GM23338 (cell line): ENCODE results near the gene YAP1. TPM values are rescaled to one million over a fixed set of nuclear protein-coding genes. Genes with fewer than 3 reads are reported as not detected.

ENCODE experiments used
- ATAC-seq: fragments of 200-7000 bp; cut with Tn5 transposase; 3 replicates; pipeline ENCODE4 v1.9.1; 2020
- DNase-seq: peaks from one replicate; pipeline ENCODE4 v3.0.0-alpha.2; 2015; ENCODE audit warnings: low spot score
- H2AFZ ChIP-seq: fragments of 200-600 bp; sonication (generic); 2 replicates; pipeline ENCODE4 v1.8.0; 2016; ENCODE audit warnings: antibody characterized with exemption, mild to moderate bottlenecking, moderate library complexity
- H3F3A ChIP-seq: fragments of 200-600 bp; sonication (generic); replicated peaks from 2 replicates; pipeline ENCODE4 v1.8.0; 2017; ENCODE audit warnings: antibody characterized with exemption, mixed run types, low read depth
- H3K27ac ChIP-seq: fragments of 200-600 bp; sonication (generic); 2 replicates; pipeline ENCODE4 v1.6.1; 2016; ENCODE audit warnings: low read depth
- H3K27me3 ChIP-seq: fragments of 200-600 bp; sonication (generic); 2 replicates; pipeline ENCODE4 v1.8.0; 2016; ENCODE audit warnings: mild to moderate bottlenecking, mixed run types, moderate library complexity; ENCODE audit not compliant: insufficient read depth
- H3K36me3 ChIP-seq: fragments of 200-600 bp; sonication (generic); 2 replicates; pipeline ENCODE4 v1.8.0; 2016; ENCODE audit warnings: mild to moderate bottlenecking; ENCODE audit not compliant: insufficient read depth
- H3K4me1 ChIP-seq: fragments of 200-600 bp; sonication (generic); 2 replicates; pipeline ENCODE4 v1.8.0; 2016; ENCODE audit warnings: mild to moderate bottlenecking, moderate library complexity; ENCODE audit not compliant: insufficient read depth
- H3K4me2 ChIP-seq: fragments of 200-600 bp; sonication (generic); 2 replicates; pipeline ENCODE4 v1.7.1; 2017; ENCODE audit warnings: mixed run types
- H3K4me3 ChIP-seq: fragments of 200-600 bp; sonication (generic); 2 replicates; pipeline ENCODE4 v1.6.1; 2016; ENCODE audit warnings: mixed run types
- H3K79me2 ChIP-seq: fragments of 200-600 bp; sonication (generic); replicated peaks from 2 replicates; pipeline ENCODE4 v1.8.0; 2017; ENCODE audit warnings: mild to moderate bottlenecking; ENCODE audit not compliant: insufficient read depth
- H3K9me2 ChIP-seq: fragments of 200-600 bp; sonication (generic); 2 replicates; pipeline ENCODE4 v1.8.0; 2017; ENCODE audit not compliant: insufficient read depth
- H4K20me1 ChIP-seq: fragments of 200-600 bp; sonication (generic); replicated peaks from 2 replicates; pipeline ENCODE4 v1.8.0; 2017; ENCODE audit warnings: mild to moderate bottlenecking; ENCODE audit not compliant: insufficient read depth
- H3K27ac Mint-ChIP-seq: 2 replicates; pipeline ENCODE4 v1.8.0; 2020; ENCODE audit warnings: inconsistent platforms, mild to moderate bottlenecking, moderate library complexity, mixed read lengths
- H3K27me3 Mint-ChIP-seq: 3 replicates; pipeline ENCODE4 v1.8.0; 2022; ENCODE audit warnings: low read depth, mild to moderate bottlenecking, moderate library complexity, mixed read lengths, inconsistent platforms; ENCODE audit not compliant: insufficient read depth, poor library complexity
- H3K36me3 Mint-ChIP-seq: 3 replicates; pipeline ENCODE4 v1.8.0; 2021; ENCODE audit warnings: low read depth, mild to moderate bottlenecking, inconsistent platforms, moderate library complexity, mixed read lengths
- H3K4me1 Mint-ChIP-seq: 3 replicates; pipeline ENCODE4 v1.8.0; 2020; ENCODE audit warnings: mild to moderate bottlenecking, inconsistent platforms, mixed read lengths
- H3K4me3 Mint-ChIP-seq: 3 replicates; pipeline ENCODE4 v1.8.0; 2021; ENCODE audit warnings: moderate library complexity, mild to moderate bottlenecking, inconsistent platforms, mixed read lengths
- H3K9me3 Mint-ChIP-seq: 3 replicates; pipeline ENCODE4 v1.8.0; 2020; ENCODE audit warnings: moderate library complexity, mild to moderate bottlenecking, inconsistent platforms, mixed read lengths
- CREB1 ChIP-seq: fragments of 250-450 bp; sonication (Bioruptor Pico); IDR thresholded peaks from 2 replicates; pipeline ENCODE4 v1.5.0; 2020; ENCODE audit warnings: low read depth, mild to moderate bottlenecking, moderate library complexity
- EZH2 ChIP-seq: fragments of 200-600 bp; sonication (generic); IDR thresholded peaks from one replicate; pipeline ENCODE4 v1.8.0; 2017; ENCODE audit warnings: antibody characterized with exemption, mild to moderate bottlenecking, low read depth; ENCODE audit not compliant: unreplicated experiment
- EZH2phosphoT487 ChIP-seq: fragments of 200-600 bp; sonication (generic); IDR thresholded peaks from one replicate; pipeline ENCODE4 v1.8.1; 2018; ENCODE audit warnings: antibody characterized with exemption; ENCODE audit not compliant: unreplicated experiment
- JUNB ChIP-seq: IDR thresholded peaks from one replicate; pipeline ENCODE4 v1.6.1; 2016; ENCODE audit warnings: antibody characterized with exemption; ENCODE audit not compliant: unreplicated experiment
- NANOG ChIP-seq: IDR thresholded peaks from 2 replicates; pipeline ENCODE4 v1.6.1; 2016; ENCODE audit warnings: antibody characterized with exemption, borderline replicate concordance
- ZNF331 ChIP-seq: fragments of 250-450 bp; sonication (Bioruptor Pico); IDR thresholded peaks from 2 replicates; pipeline ENCODE4 v1.5.0; 2020; ENCODE audit warnings: low read depth, mild to moderate bottlenecking, moderate library complexity
- ZNF462 ChIP-seq: fragments of 250-450 bp; sonication (Bioruptor Pico); IDR thresholded peaks from 2 replicates; pipeline ENCODE4 v1.5.0; 2020; ENCODE audit warnings: mild to moderate bottlenecking, moderate library complexity
- polyA plus RNA-seq: library from polyadenylated mRNA; unstranded; fragments of >200 nt; fragmentation: Nextera tagmentation; extraction: Ambion mirVana; gene quantifications from 2 replicates; pipeline ENCODE4 v1.2.1, GENCODE V29; 2016
- total RNA-seq: library from RNA; depleted of rRNA; stranded (reverse); fragments of >200 nt; shearing (Covaris generic); gene quantifications from 2 replicates; pipeline ENCODE4 v1.2.3, GENCODE V29; 2014
- TF ChIP-seq, protein P1 (sequence below): IDR thresholded peaks from 2 replicates; pipeline ENCODE4 v1.6.1; 2016; ENCODE audit warnings: antibody characterized with exemption
- TF ChIP-seq, protein P2 (sequence below): IDR thresholded peaks from one replicate; pipeline ENCODE4 v1.6.1; 2018; ENCODE audit warnings: antibody characterized with exemption; ENCODE audit not compliant: unreplicated experiment

YAP1 gene
- total and polyA plus RNA-seq, 2 experiments from 2014 or later, result 17.2 to 155 TPM

GRCh38 chr11:102269927-102270326 lies 159.7 kb downstream of the YAP1 start:
- Histone ChIP-seq H3K4me1 (peaks cover 26% of the 10 kb centered on the region), H3K4me3 (no peak overlapping the region), H3F3A (no peaks in the 10 kb centered on the region; the same call in 1 of the 2 replicates), H3K27me3 (0 out of 2 replicates have a peak, but pooled peaks cover 3% of the 10 kb centered on the region), H3K9me2 (no peaks in the 10 kb centered on the region), H2AFZ (peak overlapping the region; percentile 34; the same call in 1 of the 2 replicates), H3K4me2 (0 out of 2 replicates have a peak overlapping the region, but pooled peaks have one; percentile 11), H3K79me2 (no peaks in the 10 kb centered on the region), H3K27ac (no peak overlapping the region), H3K36me3 (no peaks in the 10 kb centered on the region), H4K20me1 (no peaks in the 10 kb centered on the region)
- DNase-seq (no peak), ATAC-seq (no peak)
- no peaks in the 10 kb centered on the region for H3K36me3 Mint-ChIP-seq
- peaks cover 27% of the 10 kb centered on the region for H3K4me1 Mint-ChIP-seq
- H3K4me3 Mint-ChIP-seq, result no peak overlapping the region
- H3K27me3 Mint-ChIP-seq, result peaks cover 10% of the 10 kb centered on the region
- H3K27ac Mint-ChIP-seq, result no peak overlapping the region
- TF ChIP-seq EZH2 (no peak), ZNF331 (CRISPR knock-in tag) (no peak), CREB1 (CRISPR knock-in tag) (no peak), ZNF462 (CRISPR knock-in tag) (no peak), JUNB (no peak), NANOG (no peak), EZH2phosphoT487 (no peak)
- TF ChIP-seq, protein P1, sequence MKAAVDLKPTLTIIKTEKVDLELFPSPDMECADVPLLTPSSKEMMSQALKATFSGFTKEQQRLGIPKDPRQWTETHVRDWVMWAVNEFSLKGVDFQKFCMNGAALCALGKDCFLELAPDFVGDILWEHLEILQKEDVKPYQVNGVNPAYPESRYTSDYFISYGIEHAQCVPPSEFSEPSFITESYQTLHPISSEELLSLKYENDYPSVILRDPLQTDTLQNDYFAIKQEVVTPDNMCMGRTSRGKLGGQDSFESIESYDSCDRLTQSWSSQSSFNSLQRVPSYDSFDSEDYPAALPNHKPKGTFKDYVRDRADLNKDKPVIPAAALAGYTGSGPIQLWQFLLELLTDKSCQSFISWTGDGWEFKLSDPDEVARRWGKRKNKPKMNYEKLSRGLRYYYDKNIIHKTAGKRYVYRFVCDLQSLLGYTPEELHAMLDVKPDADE, result no peak
- TF ChIP-seq, protein P2, sequence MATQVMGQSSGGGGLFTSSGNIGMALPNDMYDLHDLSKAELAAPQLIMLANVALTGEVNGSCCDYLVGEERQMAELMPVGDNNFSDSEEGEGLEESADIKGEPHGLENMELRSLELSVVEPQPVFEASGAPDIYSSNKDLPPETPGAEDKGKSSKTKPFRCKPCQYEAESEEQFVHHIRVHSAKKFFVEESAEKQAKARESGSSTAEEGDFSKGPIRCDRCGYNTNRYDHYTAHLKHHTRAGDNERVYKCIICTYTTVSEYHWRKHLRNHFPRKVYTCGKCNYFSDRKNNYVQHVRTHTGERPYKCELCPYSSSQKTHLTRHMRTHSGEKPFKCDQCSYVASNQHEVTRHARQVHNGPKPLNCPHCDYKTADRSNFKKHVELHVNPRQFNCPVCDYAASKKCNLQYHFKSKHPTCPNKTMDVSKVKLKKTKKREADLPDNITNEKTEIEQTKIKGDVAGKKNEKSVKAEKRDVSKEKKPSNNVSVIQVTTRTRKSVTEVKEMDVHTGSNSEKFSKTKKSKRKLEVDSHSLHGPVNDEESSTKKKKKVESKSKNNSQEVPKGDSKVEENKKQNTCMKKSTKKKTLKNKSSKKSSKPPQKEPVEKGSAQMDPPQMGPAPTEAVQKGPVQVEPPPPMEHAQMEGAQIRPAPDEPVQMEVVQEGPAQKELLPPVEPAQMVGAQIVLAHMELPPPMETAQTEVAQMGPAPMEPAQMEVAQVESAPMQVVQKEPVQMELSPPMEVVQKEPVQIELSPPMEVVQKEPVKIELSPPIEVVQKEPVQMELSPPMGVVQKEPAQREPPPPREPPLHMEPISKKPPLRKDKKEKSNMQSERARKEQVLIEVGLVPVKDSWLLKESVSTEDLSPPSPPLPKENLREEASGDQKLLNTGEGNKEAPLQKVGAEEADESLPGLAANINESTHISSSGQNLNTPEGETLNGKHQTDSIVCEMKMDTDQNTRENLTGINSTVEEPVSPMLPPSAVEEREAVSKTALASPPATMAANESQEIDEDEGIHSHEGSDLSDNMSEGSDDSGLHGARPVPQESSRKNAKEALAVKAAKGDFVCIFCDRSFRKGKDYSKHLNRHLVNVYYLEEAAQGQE, result no peak
- H3K9me3 Mint-ChIP-seq, result no peaks in the 10 kb centered on the region
